OCI-LY3 (cell line): ENCODE measurements around the gene UNC80.

ENCODE experiments used
- EZH2phosphoT487 ChIP-seq: fragments of 200-600 bp; shearing (Covaris generic); IDR thresholded peaks from 2 replicates; pipeline ENCODE4 v1.6.1; 2018; ENCODE audit warnings: antibody characterized with exemption, mixed run types, low read depth
- TF ChIP-seq, protein P1 (sequence below): fragments of 200-600, 300-600 bp; sonication (generic); IDR thresholded peaks from 2 replicates; pipeline ENCODE4 v1.5.1; 2014; ENCODE audit warnings: antibody characterized with exemption, low read length, low read depth

DNA sequence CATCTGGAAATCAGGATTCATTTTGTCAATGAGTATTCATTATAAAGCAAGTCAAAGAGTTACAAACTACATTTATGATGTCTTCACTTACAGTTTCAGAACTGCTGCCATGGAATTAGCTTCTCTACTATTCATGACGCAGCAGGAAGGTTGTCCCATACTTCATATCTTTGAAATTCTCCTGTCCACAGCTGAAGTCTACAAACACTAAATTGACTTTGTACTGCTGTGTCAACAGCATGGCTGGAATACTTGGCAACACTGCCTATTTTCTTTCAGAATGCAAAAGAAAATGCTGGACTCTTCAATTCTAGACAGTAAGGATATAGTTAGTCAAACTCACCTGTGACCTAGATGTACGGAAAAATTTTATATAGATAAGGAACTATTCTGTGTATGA is 44.6 kb upstream of the UNC80 start:
- TF ChIP-seq, protein P1, sequence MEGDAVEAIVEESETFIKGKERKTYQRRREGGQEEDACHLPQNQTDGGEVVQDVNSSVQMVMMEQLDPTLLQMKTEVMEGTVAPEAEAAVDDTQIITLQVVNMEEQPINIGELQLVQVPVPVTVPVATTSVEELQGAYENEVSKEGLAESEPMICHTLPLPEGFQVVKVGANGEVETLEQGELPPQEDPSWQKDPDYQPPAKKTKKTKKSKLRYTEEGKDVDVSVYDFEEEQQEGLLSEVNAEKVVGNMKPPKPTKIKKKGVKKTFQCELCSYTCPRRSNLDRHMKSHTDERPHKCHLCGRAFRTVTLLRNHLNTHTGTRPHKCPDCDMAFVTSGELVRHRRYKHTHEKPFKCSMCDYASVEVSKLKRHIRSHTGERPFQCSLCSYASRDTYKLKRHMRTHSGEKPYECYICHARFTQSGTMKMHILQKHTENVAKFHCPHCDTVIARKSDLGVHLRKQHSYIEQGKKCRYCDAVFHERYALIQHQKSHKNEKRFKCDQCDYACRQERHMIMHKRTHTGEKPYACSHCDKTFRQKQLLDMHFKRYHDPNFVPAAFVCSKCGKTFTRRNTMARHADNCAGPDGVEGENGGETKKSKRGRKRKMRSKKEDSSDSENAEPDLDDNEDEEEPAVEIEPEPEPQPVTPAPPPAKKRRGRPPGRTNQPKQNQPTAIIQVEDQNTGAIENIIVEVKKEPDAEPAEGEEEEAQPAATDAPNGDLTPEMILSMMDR, result no peak
- TF ChIP-seq EZH2phosphoT487, result no peak
